RPMI8226 (cell line): Measurements from ENCODE around the gene ZNF85.
A peak's percentile ranks its signal among the peaks of the same experiment; 100 is the strongest.
"Not testable (repeated sequence)": the region's sequence is repeated elsewhere in the genome, so short reads cannot be mapped to it uniquely, and the experiment has no call there.

ENCODE experiments used
- DNase-seq: peaks from one replicate; pipeline ENCODE4 v3.0.0-alpha.2; 2015

The ZNF85 gene

GRCh38 chr19:20923077-20923871, at the start of gene ZNF85:
TSS of gene ZNF85 (plus strand) at chr19:20923251. CDS start at chr19:20923401, 150 bp downstream.
- DNase-seq: peak; percentile 87

- no peak for DNase-seq
Observed at GRCh38 chr19:20879501-20879900, 43.5 kb upstream of the ZNF85 start.

- no peak for DNase-seq
Observed at GRCh38 chr19:20912973-20913372, 10.1 kb upstream of the ZNF85 start.

- no peak for DNase-seq
Observed at GRCh38 chr19:20925481-20925880, 2.4 kb downstream of the ZNF85 start.

GRCh38 chr19:20926796-20927195, 3.7 kb downstream of the ZNF85 start:
- DNase-seq: no peak

- no peak for DNase-seq
Observed at GRCh38 chr19:20928371-20928770, 5.3 kb downstream of the ZNF85 start.

- DNase-seq: not testable (repeated sequence)
Observed at GRCh38 chr19:20936322-20936947, 13.4 kb downstream of the ZNF85 start.

- DNase-seq: not testable (repeated sequence)
Observed at GRCh38 chr19:20952561-20953095, 29.6 kb downstream of the ZNF85 start.

GRCh38 chr19:20964798-20965197, 41.7 kb downstream of the ZNF85 start:
- DNase-seq: peak; percentile 19

- DNase-seq: no peak
Observed at GRCh38 chr19:20968092-20968491, 45.0 kb downstream of the ZNF85 start.

GRCh38 chr19:20969498-20969897, 46.4 kb downstream of the ZNF85 start:
- no peak for DNase-seq

- DNase-seq: no peak
Observed at GRCh38 chr19:20969898-20970297, 46.8 kb downstream of the ZNF85 start.

- DNase-seq: not testable (repeated sequence)
Observed at GRCh38 chr19:20992788-20993187, 69.7 kb downstream of the ZNF85 start.

GRCh38 chr19:20999731-21000352, 76.8 kb downstream of the ZNF85 start:
- peak; percentile 16 for DNase-seq
